Stimulated activated CD4-positive, alpha-beta T cell treated with anti-CD3 and anti-CD28 coated beads, Interleukin-4, amount 100 ng/mL, for 48 hours (primary cell): ENCODE data around the gene CDK5.
A peak's percentile ranks its signal among the peaks of the same experiment; 100 is the strongest.
"Not testable (repeated sequence)": the region's sequence is repeated elsewhere in the genome, so short reads cannot be mapped to it uniquely, and the experiment has no call there.

Source experiments
- DNase-seq, 2 donors: peaks; one replicate each; pipeline ENCODE4 v3.0.0-alpha.2; 2020; ENCODE audit warnings: low read depth in 2 of 2

Gene CDK5

DNA sequence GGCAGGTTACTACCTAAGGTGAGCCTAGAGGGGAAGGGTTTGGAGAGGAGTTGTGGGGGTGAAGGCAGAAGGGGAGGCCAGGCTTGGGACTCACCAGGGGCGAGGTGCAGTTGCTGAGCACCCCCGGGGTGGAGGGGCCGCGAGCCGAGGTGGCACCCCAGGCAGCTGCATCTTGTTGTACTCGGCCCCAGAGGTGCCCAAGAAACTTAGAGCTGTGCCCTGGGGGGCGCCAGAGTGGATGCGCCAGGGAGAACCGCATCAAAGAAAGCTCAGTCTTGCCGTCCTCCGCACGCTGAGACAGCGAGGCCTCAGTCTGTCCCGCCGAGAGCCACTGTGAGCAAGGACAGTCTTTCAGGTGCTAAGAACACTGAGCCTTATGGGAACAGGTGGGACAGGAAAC, 40.8 kb downstream of the CDK5 start:
- no peak for DNase-seq

DNA sequence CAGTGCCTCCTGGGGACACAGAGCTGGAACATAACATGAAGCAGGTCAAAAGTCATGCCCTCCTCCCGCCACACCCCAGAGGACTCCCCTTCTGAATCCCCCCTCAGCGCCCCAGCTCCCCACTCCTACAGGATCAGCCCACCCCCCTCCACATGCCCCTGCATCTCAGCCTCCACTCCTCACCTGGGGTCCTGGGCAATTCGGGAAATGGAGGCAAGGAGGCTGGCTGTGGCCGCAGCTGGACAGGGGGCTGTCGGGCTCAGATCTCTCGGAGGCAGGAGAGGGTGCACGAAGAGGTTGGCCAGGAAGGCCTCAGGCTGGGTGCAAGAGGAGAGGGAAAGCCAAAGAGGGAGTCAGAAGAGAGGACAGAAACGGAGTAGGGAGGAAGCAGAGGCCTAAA, 41.2 kb downstream of the CDK5 start:
- DNase-seq = no peak

DNA sequence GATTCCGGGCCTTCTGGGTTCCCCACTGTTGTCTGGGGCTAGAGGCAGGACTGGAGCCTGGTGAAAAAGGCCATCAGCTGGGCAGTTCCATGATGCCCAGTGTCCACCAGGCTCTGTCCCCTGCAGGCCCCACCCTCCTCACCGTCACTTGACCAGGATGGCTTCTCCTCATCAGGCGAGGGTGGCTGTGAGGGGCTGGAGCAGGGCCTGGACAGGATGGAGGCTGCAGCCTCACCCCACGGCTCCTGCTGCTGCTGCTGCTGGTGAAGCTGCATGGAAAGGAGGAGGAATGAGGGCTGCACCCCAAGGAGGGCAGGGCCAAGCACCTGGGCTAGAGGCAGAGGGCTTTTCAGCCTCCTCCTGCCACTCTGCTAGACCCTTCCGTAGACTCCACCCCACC, 41.7 kb downstream of the CDK5 start:
- no peak for DNase-seq

DNA sequence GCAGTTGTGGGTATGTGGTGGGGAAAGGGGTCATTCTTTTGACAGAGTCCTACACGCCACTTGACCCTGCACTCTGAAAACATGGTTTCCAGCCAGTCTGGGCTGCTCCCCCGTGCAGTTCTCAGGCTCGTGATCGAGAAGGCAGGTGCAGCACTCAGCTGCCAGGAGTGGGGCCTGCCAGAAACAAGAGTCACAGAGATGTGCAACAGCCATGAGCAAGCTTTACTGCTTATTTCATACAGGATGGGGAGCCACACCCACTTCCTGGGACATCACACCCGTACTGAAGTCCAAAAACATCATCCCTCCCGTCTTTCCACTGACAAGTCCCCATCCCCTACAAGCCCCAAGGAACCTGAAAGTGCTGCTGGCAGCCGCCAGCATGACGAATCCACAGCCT, 42.7 kb downstream of the CDK5 start:
- DNase-seq = no peak

DNA sequence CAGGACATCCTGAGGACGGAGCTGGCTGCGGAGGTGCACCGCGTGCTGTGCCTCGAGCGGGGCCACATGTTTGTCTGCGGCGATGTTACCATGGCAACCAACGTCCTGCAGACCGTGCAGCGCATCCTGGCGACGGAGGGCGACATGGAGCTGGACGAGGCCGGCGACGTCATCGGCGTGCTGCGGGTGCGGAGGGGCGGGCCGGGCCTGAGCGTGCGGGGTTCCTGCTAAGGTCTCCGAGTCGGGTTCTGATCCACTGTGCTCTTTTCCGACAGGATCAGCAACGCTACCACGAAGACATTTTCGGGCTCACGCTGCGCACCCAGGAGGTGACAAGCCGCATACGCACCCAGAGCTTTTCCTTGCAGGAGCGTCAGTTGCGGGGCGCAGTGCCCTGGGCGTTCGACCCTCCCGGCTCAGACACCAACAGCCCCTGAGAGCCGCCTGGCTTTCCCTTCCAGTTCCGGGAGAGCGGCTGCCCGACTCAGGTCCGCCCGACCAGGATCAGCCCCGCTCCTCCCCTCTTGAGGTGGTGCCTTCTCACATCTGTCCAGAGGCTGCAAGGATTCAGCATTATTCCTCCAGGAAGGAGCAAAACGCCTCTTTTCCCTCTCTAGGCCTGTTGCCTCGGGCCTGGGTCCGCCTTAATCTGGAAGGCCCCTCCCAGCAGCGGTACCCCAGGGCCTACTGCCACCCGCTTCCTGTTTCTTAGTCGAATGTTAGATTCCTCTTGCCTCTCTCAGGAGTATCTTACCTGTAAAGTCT, 43.8 kb downstream of the CDK5 start:
- peak; percentile 84 to 86 for DNase-seq

DNA sequence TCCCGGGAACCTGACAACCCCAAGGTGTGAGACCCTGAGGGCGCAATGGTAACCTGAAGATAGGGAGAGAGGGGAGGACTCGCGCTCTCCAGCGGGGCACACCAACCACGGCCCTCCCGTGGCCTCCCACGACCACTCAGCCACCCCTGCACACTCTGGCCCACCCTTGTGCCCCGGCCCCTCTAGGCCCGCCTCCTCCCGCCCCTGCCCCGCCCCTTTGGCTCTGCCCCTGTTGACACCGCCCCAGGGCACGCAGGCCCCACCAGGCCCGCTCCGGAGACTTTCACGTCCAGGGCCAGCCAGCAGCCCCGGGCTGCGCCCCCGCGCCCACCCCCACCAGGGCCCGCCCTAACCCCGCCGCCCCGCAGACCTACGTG, 44.4 kb downstream of the CDK5 start:
- no peak for DNase-seq

DNA sequence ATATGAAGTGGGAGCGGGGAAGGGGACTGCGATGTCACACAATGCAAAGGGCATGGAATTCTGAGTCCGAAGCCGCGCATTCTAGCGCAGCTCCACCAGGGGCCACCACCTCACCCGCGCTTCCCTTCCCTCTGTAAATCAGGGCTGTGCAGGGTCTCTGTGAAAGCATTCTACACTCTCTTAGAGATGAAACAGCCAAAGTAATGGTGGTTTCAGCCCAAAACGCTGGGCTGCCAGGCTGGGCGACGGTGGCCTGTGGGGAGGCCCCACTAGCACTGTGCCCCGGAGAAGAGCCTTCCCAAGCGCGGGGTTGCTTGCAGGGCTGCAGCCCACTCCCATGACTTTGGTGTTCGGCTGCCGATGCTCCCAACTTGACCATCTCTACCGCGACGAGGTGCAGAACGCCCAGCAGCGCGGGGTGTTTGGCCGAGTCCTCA, 44.8 kb downstream of the CDK5 start:
- no peak for DNase-seq

DNA sequence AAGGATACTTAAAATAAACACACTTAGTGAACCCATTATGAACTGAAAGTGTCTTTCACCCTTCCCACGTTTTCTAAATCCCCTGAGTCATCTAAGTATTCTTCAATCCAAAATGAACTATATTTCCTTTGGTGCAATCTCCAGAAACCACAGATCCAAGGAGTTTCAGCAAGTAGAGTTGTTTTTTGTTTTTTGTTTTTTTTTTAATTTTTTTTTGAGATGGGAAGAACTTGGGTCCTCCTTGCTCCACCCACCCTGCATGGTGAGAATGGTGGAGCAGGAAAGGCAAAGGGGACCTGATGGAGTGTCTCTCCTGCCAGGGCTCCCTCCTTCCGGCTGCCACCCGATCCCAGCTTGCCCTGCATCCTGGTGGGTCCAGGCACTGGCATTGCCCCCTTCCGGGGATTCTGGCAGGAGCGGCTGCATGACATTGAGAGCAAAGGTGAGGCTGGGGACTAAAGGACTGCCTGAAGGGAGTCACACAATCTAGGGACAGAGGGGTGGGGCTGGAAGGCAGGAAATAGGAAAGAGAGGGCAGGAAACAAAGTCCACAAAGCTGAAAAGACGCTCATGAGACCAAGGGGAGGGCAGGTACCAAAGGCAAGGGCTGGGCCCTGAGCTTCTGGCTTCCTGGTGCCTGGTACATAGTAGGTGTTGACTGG, 45.5 kb downstream of the CDK5 start:
- DNase-seq = no peak

DNA sequence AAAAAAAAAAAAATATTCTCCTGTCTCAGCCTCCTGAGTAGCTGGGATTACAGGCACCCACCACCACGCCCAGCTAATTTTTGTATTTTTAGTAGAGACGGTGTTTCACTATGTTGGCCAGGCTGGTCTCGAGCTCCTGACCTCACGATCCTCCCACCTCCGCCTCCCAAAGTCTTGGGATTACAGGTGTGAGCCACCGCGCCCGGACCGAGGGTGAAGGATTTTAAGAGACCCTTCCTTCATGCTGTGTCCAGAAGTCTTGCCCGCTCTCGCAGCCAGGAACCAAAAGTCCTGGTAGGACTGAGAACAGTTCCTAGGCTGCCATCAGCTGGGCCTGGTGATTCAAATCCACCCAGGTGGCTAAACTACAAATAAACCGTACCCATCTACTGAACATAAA, 46.1 kb downstream of the CDK5 start:
- not testable (repeated sequence) for DNase-seq

DNA sequence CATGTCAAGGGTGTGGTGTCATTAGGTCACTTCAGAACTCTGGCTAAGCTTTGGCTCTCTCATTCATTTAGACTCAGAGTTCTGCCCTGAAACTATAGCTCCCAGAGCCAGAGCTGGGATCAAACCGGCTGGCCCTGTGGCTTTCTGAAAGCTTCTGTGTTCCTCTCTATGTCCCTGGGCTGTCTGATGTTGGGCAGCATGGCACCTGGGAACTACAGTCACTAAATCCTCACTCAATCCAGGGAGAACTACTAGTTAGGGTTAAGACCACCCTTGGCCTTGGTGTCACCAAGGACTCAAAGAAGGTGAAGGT, 46.6 kb downstream of the CDK5 start:
- no peak for DNase-seq

DNA sequence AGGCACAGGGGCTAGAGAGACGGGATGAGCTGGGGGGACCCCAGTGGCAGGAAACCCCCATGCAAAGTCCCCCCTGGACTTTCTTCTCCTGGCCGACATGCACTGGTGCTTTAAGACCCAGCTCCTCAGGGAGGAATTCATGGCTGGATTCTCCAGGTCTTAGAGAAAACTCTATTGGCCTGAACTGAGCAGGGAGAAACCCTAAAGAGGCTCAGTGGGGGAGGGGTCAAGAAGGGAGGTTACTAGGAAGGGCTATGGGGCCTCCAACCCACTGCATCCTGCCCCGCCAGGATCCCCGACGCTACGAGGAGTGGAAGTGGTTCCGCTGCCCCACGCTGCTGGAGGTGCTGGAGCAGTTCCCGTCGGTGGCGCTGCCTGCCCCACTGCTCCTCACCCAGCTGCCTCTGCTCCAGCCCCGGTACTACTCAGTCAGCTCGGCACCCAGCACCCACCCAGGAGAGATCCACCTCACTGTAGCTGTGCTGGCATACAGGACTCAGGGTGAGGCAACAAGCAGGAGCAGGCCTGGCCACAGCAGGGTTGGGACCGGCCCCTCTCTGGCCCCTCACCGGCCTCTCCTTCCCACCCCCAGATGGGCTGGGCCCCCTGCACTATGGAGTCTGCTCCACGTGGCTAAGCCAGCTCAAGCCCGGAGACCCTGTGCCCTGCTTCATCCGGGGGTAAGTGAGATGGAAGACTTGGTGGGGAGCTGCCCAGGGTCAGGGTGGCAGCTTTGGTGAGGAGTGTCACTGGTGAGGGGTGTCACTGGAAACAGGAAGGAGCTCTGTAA, 47.2 kb downstream of the CDK5 start:
- DNase-seq = no peak

DNA sequence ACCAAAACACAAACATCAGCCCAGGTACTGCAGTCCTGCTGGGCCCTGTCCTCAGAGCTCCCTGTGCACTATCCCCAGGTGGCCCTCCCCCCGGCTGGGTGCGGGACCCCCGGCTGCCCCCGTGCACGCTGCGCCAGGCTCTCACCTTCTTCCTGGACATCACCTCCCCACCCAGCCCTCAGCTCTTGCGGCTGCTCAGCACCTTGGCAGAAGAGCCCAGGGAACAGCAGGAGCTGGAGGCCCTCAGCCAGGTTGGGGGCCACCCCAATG, 47.7 kb downstream of the CDK5 start:
- DNase-seq = no peak

DNA sequence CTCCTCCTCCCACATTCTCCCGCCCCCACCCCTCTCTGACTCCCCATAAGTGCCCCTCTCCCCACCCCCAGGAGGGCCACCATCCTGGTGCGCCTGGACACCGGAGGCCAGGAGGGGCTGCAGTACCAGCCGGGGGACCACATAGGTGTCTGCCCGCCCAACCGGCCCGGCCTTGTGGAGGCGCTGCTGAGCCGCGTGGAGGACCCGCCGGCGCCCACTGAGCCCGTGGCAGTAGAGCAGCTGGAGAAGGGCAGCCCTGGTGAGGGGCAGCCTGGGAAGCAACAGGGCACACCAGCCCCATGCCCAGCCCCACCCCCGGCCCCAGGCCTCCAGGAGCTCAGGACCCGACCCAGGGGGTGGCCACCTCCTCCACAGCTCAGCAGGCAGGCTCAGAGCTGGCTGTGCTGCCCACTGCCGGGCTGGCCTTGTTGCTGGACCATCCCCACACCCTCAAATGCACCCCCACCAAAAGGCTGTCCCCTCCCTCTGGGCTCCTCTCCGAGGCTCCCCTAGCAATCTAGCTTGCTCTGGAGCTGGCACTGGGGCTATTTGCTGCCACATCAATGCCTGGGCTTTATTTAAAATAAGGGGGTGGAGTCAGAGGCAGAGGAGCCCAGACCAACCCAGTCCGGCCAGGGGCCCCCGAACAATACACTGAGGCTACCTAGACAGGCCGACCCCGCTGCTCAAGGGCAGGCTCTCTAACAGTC, 48.2 kb downstream of the CDK5 start:
- no peak for DNase-seq

DNA sequence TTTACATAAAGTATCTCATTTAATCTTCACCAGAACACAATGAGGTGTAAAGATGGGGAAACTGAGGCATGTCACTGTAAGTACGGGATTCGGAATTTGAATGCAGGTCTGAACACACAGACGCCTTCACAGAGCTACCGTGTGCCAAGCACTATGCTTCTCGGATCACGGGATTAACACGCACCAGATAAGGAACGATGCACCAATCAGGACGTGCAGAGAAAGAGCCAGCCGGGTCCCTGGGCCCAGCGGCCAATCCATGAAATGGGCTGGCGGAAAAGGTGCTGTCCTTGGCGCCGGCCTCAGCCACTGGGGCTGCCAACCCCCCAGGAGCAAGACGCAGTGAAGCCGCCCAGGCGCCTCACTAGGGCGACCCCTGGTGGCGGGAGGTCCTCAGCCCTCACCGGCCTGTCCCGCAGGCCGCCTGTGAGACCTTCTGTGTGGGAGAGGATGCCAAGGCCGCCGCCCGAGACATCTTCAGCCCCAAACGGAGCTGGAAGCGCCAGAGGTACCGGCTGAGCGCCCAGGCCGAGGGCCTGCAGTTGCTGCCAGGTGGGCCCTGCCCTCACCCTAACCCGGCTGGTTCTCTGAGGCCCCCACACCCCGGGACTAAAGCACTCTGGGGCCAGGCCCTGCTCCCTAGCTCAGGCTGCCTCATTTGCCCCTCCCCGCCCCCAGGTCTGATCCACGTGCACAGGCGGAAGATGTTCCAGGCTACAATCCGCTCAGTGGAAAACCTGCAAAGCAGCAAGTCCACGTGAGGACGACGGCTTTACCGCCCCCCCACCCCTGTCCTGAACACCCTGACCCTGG, 49.0 kb downstream of the CDK5 start:
- DNase-seq = peak; percentile 79 to 90

DNA sequence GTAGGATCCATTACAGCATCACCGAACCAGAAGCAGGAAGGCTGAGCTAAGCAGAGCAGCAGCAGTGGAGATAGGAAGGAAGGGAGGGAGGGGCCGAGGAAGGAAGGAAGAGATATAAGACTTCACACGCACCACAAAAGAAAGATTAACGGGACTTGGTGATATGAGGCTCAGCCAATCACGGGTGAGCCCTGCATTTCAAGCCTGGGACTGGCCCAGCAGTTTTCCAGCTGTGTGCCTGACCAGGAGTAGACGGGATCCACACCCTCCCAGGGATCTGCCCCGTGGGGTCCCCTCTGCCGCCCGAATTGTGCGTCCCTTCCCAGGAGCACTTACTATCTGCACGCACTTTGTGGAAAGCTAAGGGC, 49.6 kb downstream of the CDK5 start:
- DNase-seq = no peak

DNA sequence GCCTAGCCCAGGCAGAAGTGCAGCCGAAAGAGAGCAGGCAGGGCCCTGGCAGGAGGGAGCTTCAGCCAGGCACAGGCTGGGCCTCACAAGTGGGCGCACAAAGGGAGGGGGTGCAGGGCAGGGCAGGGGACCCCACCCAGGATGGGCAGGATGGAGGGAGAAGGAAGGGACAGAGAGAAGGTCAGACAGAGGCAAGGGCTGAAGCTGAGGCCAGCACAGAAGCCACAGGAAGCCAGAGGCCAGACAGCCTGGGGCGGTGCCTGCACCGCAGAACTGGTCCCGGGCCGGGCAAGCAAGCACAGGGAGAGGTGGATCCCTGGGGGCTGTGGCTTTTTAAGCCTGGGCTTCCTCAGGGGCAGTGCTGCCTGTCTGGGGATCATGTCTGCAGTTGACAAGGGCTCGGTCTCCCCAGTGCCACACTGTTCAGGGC, 50.2 kb downstream of the CDK5 start:
- no peak for DNase-seq

DNA sequence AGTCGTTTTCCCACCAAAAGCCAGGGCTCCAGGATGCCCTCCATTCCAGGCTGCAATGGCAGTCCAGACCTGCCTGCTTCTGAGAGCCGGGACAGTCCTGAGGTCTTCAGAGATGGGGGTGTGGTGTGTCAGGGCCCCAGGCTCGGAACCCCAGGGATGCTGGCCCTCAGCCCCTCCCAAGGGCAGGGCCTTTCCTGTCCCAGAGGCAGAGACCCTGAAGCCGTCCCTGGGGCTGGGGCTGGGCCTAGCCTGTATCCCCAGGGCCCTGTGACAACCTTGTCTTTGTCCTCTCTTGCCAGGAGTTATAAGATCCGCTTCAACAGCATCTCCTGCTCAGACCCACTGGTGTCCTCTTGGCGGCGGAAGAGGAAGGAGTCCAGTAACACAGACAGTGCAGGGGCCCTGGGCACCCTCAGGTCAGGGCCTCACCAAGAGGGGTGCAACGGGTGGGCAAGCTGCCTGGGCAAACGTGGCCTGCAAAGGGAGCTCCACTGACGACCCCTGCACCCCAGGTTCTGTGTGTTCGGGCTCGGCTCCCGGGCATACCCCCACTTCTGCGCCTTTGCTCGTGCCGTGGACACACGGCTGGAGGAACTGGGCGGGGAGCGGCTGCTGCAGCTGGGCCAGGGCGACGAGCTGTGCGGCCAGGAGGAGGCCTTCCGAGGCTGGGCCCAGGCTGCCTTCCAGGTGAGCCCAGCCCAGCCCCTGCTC, 51.0 kb downstream of the CDK5 start:
- no peak for DNase-seq

DNA sequence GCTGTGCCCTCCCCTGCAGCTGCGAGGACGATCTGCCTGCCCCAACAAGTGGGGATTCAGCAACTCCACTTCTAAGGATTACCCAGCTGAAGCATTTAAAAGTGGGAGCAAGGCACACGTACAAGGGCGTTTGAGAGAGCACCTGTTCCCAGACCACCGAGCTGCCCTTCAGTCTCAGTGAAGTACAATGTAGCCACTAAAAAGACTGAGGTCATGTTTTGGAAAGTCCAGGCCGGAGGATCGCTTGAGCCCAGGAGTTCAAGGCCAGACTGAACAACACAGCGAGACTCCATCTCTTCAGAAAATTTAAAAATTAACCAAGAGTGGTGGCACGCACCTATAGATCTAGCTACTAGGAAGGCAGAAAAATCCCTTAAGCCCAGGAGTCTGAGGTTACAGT, 52.1 kb downstream of the CDK5 start:
- DNase-seq = no peak
